KOPT-K1 (cell line): ENCODE data around the gene EN2.

Experiments used
- H3K27ac ChIP-seq: fragments of 200-600 bp; sonication (generic); 2 replicates; pipeline ENCODE4 v1.5.1; 2016; ENCODE audit warnings: antibody characterized with exemption, mild to moderate bottlenecking, low read depth, low read length; ENCODE audit not compliant: poor library complexity, severe bottlenecking
- H3K36me3 ChIP-seq: fragments of 200-600 bp; sonication (generic); 2 replicates; pipeline ENCODE4 v1.5.1; 2017; ENCODE audit warnings: antibody characterized with exemption, mild to moderate bottlenecking, low read length, moderate library complexity; ENCODE audit not compliant: insufficient read depth
- H3K9me3 ChIP-seq: fragments of 200-600 bp; sonication (generic); 2 replicates; pipeline ENCODE4 v1.5.1; 2017; ENCODE audit warnings: antibody characterized with exemption, low read length, mild to moderate bottlenecking; ENCODE audit not compliant: insufficient read depth, poor library complexity, severe bottlenecking

Gene EN2

GRCh38 chr7:155462163-155462735 lies 4.3 kb downstream of the EN2 start:
- Histone ChIP-seq H3K9me3 (peaks cover 24% of the 10 kb centered on the region), H3K27ac (no peak overlapping the region), H3K36me3 (no peaks in the 10 kb centered on the region)

GRCh38 chr7:155463114-155463811 lies 5.3 kb downstream of the EN2 start:
- Histone ChIP-seq H3K27ac (no peak overlapping the region), H3K9me3 (peaks cover 20% of the 10 kb centered on the region), H3K36me3 (no peaks in the 10 kb centered on the region)

- H3K27ac ChIP-seq = no peak overlapping the region
- H3K36me3 ChIP-seq = no peaks in the 10 kb centered on the region
Measured at GRCh38 chr7:155464183-155464582, 6.3 kb downstream of the EN2 start.

GRCh38 chr7:155464948-155465739 lies 7.2 kb downstream of the EN2 start:
- Histone ChIP-seq H3K36me3 (no peaks in the 10 kb centered on the region), H3K27ac (no peak overlapping the region), H3K9me3 (peaks cover 6% of the 10 kb centered on the region)

More at GRCh38 chr7:155464183-155464582, 6.3 kb downstream of the EN2 start:
- H3K9me3 ChIP-seq = peaks cover 16% of the 10 kb centered on the region

- Histone ChIP-seq H3K9me3 (peaks cover 4% of the 10 kb centered on the region), H3K36me3 (no peaks in the 10 kb centered on the region), H3K27ac (no peak overlapping the region)
Measured at GRCh38 chr7:155465761-155466141, 7.8 kb downstream of the EN2 start.

GRCh38 chr7:155466142-155466813 lies 8.3 kb downstream of the EN2 start:
- H3K27ac ChIP-seq = no peak overlapping the region

GRCh38 chr7:155466814-155467733 lies 9.1 kb downstream of the EN2 start:
- Histone ChIP-seq H3K27ac (no peak overlapping the region), H3K9me3 (peaks cover 4% of the 10 kb centered on the region), H3K36me3 (no peaks in the 10 kb centered on the region)

More at GRCh38 chr7:155466142-155466813, 8.3 kb downstream of the EN2 start:
- H3K36me3 ChIP-seq = no peaks in the 10 kb centered on the region
- peaks cover 4% of the 10 kb centered on the region for H3K9me3 ChIP-seq

- Histone ChIP-seq H3K36me3 (no peaks in the 10 kb centered on the region), H3K27ac (no peak overlapping the region), H3K9me3 (peaks cover 4% of the 10 kb centered on the region)
Measured at GRCh38 chr7:155467846-155468784, 10.2 kb downstream of the EN2 start.

GRCh38 chr7:155468785-155469148 lies 10.8 kb downstream of the EN2 start:
- Histone ChIP-seq H3K36me3 (no peaks in the 10 kb centered on the region), H3K9me3 (peaks cover 4% of the 10 kb centered on the region), H3K27ac (no peak overlapping the region)

- Histone ChIP-seq H3K9me3 (peaks cover 4% of the 10 kb centered on the region), H3K36me3 (no peaks in the 10 kb centered on the region), H3K27ac (no peak overlapping the region)
Measured at GRCh38 chr7:155469311-155470185, 11.6 kb downstream of the EN2 start.

GRCh38 chr7:155470186-155470487 lies 12.2 kb downstream of the EN2 start:
- Histone ChIP-seq H3K9me3 (peaks cover 4% of the 10 kb centered on the region), H3K27ac (no peak overlapping the region), H3K36me3 (no peaks in the 10 kb centered on the region)

GRCh38 chr7:155470686-155471638 lies 13.0 kb downstream of the EN2 start:
- Histone ChIP-seq H3K27ac (no peak overlapping the region), H3K36me3 (no peaks in the 10 kb centered on the region), H3K9me3 (peaks cover 4% of the 10 kb centered on the region)
